Measurements from ENCODE around the gene PLEKHA5.
"Not testable (repeated sequence)": the region's sequence is repeated elsewhere in the genome, so short reads cannot be mapped to it uniquely, and the experiment has no call there.

The PLEKHA5 gene

DNA sequence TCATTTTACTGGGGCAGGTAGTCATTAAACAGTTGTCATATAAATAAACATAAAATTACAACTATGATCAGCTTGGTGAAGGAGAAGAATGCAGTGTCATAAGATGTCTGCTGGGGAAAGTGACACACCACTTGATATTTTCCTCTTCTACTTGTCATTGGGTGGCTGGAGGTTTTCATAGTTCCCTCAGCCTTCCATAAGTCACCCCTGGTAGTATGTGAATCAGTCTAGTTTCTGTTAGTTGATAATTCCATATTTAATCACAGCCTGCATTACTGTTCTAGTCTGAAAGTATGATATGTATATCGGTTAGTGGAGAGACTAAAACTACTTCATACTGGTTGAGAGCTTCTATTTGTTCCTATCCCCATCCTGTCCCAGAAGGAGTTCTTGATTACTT, 38.2 kb downstream of the PLEKHA5 start:
- no peak for DNase-seq (ENCODE audit: low spot score)

DNA sequence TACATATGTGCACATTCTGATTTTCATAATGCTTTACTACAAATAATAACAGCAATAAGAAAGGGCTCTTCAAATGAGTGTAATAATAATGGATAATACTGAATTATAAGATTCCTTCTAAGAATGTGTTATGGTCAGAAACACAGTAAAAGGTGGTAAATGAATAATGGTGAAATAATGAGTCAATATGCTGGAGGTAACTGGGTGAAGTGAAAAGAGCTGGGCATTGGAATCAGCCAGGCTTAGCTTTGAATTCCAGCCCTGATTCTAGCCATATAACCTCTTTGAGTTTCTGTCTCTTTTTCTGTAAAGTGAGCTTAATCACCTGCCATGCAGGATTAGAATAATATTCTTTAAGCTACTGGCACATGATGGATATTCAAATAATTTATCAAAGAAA, 39.1 kb downstream of the PLEKHA5 start:
- DNase-seq (ENCODE audit: low spot score), result no peak

DNA sequence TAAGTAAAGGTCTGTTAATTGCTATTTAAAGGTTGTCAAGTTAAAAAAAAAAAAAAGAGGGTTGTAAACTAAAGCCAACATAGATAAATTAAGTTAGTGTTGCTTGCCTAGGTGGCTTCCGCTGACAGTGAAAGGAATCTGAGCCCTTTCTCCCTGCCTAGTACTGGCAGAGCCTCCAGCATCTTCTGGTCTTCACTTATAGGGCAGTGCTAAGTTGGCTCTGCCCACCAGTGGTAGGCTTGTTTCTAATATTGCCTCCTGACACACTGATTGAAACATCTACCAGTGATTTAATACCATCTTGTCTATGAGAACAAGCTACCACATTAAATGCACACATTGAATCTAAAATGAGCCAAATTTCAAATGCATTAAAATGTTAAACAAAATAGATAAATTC, 39.7 kb downstream of the PLEKHA5 start:
- DNase-seq (ENCODE audit: low spot score), result no peak

DNA sequence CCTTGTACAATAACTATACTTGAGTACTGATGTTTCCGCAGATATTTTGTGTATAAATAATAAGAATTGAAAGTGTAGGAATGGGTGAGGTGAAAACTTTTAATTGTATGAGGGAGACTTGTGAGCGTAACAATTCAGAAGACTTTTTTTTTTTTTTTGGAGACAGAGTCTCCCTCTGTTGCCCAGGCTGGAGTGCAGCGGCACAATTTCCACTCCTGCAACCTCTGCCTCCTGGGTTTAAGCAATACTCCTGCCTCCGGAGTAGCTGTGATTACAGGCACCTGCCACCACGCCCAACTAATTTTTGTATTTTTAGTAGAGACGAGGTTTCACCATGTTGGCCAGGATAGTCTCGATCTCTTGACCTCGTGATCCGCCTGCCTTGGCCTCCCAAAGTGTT, 40.8 kb downstream of the PLEKHA5 start:
- DNase-seq (ENCODE audit: low spot score), result not testable (repeated sequence)

DNA sequence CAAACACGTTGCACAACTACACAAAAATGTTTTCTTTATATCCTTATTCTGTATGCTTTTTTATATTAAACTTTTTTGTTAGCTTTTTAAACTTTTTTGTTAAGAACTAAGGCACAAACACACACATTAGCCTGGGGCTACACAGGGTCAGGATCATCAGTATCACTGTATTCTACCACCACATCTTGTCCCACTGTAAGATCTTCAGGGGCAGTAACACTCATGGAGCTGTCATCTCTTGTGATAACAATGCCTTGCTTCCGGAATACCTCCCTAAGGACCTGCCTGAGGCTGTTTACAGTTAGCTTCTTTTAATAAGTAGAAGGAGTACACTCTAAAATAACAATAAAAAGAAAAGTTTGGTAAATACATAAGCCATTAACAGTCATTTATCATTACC, 42.2 kb downstream of the PLEKHA5 start:
- no peak for DNase-seq (ENCODE audit: low spot score)

DNA sequence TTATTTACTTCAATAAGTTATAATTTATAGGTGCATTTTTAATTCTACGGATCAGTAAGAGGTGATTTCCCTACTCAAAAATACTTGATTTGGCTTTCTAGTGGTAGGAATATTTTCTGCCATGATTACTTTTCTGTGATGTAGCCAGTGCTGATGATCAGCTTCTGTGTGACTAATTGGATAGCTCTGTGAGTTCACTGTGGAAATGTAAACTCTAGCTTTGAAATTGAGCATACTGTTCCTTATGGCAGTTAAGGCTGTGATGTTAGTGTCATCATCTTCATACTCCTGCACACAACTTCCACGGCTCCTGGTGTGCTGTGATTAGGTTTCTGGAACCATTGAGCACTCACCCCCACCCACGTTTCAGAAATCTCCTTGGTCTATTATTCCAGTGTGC, 48.2 kb downstream of the PLEKHA5 start:
- no peak for DNase-seq (ENCODE audit: low spot score)

DNA sequence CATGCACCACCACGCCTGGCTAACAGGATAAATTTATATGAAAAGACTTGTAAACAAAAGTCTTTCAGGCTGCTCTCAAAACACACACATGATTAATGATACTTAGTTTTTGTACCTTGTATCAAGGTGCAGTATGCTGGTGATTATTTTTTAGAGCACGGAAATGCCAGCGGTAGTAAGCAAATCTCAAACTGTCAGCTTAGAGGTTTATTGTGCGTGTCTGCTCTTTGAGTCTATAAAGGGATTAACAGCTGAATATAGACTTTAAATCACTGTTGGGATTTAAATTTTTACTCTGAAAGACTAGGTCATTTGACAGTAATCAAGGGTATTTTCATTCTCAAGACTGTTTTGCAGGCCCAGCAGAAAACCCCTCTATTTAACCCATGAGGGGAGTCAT, 50.5 kb downstream of the PLEKHA5 start:
- DNase-seq (ENCODE audit: low spot score), result no peak

DNA sequence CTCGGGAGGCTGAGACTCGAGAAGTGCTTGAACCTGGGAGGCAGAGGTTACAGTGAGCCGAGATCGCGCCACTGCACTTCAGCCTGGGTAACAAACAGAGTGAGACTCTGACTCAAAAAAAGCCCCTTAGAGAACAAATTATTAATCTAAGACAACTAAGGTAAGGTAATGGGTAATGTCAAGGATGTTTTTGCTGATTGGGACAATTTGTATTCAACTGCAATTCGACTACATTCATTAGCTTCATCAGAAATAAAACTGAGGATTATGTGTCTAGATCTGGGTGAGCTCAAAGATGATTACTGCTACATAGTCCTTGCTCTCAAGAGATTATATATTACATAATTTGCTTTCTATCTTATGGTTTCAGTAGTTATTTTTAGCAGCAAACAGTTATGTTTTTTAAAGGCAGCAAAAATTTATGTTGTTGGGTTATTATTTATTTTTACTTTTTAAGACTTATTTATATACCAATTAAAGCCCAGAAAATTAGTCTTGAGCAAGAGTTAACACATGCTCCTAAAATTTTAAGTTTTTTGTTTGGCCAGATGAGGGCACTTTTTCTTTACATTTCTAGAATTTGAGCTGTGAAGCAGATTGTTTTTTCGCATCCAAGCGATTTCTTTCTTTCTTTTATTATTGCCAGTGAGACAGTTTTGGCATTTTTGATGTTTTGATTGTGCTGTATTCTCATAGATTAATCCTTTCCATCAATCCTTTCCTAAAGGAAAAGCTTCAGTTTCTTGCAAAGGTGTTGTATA, 52.3 kb downstream of the PLEKHA5 start:
- DNase-seq (ENCODE audit: low spot score), result no peak

DNA sequence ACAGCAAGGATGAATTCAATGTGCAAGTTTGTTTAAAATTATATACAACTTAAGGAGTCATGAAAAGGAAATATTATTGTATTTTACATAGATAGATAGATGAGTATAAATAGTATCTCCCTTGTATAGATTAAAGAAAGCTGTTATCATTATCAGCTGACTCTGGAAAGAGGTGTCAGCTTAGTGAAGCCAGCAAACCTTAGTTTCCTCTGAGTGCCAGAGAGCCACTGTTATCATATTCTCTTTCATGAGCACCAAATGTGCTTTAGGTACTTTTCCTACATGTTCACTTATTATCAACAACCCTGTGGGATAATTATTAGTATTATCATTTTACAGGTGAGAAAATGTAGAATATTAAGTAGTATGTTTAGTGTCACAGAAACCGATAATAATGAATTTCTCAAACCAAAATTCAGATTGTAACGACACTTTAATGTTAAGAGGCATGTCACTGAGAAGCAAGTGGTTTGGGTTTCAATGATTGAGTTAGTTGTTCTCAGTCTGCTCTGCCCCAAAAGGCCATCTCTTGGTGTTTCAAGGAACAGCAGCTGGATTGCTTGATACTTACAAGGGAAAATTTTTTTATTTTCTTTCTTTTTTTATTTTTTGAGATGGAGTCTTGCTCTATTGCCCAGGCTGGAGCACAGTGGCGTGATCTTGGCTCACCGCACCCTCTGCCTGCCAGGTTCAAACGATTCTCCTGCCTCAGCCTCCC, 53.7 kb downstream of the PLEKHA5 start:
- DNase-seq (ENCODE audit: low spot score), result no peak

DNA sequence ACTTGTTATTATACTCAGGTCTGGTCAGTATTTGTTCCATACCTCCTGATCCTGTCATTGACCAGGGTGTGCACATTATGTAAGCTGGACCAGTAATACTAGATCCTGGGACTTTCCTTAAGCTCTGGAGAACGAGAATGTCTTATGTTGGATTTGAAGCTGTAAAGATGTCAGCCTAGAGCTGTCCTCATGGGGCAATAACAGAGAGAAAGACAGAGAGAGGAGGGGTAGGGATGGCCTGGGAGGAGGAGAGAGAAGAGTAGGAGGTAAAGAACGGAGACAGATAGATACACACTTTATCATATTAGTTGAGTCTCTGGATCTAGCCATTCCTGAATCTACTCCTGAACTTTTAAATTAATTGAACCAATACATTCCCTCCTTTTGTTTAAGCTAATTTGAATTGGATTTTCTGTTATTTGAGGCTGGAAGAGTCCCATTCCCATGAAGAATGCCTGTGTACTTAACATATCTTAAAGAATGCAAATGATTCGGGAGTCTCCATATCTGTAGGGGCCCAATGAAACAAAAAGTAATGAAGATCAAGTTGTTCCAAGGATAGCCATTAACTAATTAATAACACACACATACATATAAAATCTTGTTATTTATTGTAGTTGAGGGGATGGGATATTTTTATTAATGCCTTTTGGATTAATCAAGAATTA, 55.9 kb downstream of the PLEKHA5 start:
- DNase-seq (ENCODE audit: low spot score), result no peak

DNA sequence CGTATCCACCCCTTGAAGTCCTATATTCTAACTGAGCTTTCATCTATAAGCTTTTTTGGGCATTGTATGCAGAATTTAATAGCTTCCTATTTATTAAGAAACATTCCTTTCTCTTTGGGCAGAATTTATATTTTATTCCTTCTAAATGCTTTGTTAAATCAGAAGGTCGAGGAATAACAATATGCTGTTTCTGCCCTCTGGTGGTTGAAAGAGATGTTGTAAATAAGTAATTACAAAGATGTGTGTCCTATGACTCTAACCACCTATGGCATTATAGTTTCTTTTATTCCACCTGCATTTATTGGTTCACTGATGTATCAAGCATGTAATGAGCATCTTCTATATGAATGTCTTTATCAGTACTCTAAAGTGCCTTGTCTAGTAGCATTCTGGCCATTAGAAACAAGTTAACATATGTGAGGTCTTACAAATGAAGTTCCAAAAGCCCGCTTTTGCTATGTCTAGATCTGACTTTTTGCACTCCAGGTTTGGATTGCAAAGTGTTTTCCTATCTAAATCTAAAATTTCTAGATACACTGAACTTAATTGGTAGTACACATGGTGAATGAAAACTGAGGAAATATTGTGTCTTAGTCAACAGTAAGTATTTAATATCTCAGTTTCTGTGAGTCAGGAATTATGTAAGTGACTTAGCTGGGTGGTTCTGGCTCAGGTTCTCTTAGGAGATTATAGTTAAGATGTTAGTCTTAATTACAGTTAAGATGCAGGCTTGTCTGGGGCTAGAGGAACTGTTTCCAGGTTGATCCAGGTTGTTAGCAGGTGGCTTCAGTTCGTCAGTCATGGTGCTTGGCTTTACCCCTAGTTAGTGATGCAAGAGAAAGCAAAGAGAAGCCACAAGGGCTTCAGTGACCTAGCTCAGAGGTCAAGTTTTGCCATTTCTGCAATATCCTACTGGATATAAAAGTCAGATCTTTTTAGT, 57.5 kb downstream of the PLEKHA5 start:
- DNase-seq (ENCODE audit: low spot score), result peak; percentile 5

DNA sequence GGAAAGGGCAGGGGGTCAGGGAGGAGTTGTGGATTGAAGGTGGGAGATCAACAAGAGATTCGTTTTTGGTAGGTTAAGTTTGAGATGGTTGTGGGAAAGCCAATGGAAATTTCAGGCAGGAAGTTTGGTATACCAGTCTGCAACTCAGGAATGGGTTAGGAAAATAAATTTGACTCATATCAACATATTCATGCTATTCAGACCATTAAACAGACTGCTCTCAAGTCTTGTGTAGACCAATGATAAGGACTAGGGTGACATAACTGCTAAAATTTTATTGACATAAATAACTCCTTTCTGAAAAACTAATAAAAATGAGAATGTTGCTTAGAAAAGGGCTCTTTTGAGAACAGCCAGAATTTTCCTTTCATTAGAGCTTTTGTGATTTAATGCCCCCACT, 60.0 kb downstream of the PLEKHA5 start:
- no peak for DNase-seq (ENCODE audit: low spot score)

DNA sequence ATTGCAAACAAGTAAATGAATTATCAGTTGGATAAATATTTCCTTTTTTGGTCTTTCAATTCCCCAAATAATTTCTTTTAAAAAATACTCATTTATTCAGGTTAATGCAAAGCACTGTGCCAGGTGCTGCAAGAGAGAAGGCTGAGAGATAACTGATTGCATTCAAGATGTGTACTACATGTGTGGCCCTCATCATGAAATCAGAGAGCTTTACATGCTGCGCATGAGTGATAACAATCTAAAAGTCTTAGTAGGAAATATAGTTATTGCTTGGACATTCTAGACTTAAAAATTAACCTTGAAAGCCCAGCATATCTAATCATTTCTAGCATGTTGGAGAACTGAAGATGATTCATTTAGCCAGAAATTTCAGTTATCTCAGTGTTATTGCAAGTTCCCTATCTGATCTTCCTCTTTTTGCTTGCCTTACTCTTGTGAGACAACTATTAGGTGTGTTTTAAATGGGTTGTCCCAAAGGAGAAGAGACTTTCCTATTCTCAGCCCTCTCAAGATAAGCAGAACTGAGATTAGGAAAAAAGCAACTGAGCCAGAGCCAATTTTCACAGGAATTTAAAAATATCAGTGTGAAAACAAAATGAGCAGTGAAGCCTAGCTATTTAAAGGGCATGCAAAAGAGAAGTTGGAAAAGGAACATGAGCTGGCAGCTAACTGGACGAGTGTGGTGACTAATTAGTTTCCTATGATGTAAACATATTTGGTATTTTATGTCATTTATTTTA, 60.9 kb downstream of the PLEKHA5 start:
- DNase-seq (ENCODE audit: low spot score), result no peak

DNA sequence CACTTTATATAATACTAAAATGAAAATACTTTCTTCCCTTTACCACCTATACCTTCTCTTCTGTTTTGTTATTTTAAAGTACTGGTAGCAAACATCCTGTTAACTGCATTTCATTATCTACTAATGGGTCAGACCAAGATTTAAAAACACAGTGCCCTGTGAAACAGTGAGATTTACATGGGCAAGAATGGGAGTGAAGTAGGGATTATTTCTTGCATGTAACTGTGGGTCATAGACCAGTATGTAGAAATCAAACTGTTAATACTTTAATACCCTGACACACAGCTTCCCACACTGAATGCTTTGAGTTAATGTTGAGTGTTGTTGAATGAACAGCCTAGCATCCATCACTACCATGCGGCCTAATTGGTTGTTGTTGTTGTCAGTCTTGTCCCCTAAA, 61.6 kb downstream of the PLEKHA5 start:
- DNase-seq (ENCODE audit: low spot score), result no peak

DNA sequence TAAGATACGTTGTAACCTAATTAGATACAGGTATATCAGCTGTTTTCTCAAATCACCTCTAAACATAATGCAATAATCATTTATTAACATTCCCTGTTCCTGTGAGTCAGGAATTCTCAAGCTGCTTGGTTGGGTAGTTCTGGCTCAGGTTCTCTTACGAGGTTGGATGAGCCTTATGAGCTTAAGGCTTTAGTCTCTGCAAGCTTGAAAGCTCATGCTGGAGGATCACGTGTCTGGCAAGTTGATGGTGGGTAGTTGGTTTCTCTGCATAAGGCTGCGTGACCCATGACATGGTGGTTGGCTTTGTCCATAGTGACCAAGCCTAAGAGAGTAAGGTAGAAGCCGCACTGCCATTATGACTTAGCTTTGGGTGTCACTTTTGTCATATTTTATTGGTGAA, 62.0 kb downstream of the PLEKHA5 start:
- no peak for DNase-seq (ENCODE audit: low spot score)

DNA sequence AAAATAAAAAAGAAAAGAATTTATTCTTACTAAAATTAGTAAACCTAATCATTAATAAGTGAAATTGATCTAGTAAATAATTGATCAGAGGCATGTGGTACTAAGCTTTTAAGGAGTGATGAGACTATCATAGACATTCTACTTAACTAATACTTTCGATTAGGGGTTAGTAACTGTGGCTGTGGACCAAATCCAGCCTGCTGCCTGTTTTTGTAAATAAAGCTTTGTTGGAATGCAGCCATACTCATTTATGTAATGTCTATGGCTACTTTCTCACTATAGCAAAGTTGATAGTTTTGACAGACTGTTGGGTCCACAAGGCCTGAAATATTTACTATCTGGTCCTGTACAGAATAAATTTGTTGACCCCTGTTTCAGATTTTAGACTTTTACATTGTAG, 63.2 kb downstream of the PLEKHA5 start:
- DNase-seq (ENCODE audit: low spot score), result no peak

DNA sequence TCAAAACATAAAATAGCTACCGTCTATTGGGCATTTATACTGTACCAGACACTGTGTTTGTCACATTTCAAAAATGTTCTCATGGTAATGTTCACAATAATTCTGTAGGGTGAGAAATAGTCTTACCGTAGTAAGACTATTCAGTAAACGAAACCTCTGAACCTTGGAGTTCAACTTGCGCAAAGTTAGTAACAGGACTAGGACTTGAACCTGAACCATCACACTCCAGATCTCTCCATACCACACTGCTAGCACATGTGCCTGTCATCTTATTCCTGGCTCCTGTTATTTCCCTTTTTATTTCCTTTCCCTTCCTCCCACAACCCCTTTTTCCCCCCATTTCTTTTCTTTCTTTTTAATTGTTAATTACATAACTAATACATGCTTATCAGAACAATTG, 65.4 kb downstream of the PLEKHA5 start:
- DNase-seq (ENCODE audit: low spot score), result no peak

DNA sequence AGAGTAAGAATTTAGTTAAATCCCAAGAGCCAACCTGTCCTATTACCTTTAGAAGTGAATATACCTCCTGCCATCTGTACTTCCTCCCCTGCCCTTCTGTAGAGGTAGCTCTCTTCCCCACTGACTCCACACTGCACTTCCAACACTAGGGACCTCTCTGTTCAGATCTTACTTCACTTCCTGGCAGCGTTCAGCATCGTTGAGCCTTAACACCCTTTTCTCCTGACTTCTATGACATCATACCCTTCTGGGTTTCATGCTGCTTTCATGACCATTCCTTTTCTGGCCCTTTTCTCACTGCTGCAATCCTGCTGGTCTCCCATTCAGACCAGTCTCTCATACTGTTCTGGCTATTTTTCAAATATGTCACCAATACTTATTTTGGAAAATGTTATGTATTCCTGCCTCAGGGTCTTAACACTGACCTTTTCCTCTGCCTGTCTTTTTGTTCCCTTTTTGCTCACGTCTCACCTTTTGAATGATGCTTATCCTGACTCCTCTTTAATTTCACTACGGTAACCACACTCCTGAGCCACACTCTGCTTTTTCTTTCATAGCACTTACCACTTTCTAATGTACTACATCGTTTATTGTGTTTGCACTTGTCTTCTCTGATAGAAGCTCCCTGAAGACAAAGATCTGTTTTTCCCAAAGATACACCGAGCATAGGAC, 67.6 kb downstream of the PLEKHA5 start:
- no peak for DNase-seq (ENCODE audit: low spot score)

DNA sequence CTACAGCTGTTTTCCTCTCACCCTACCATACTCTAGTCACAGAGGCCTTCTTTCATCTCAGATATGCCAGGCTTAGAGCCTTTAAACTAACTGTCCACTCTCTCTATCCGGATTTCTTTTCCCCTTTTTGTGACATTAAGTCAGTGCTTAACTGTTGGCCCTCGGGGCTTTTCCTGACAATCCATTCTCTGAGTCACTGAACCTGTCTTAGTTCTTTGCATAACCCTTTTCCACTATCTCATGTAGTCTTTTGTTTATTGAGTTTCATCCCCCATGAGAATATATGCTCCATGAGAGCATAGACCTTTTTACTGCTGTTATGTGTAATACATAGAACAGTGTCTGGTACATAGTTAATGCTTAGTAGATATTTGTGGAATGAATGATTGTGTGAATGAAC, 68.7 kb downstream of the PLEKHA5 start:
- no peak for DNase-seq (ENCODE audit: low spot score)

DNA sequence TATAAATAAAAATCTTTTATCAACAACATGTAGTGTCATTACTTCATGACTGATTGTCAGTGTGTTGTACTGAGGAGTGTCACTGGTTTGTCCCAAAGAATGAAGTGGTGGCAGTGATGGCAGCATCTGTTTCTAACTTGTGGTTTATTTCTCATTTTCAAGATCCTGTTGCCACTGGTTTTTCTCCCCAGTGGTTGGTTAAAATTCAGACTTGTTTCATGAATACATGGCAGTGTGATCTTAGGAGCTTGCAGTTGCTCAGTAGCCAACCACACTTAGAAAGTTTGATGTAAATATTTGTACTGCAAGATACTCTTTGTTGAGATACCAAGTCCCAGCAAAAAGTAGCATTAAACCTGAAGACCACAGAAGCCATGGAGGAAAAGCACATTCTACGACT, 69.8 kb downstream of the PLEKHA5 start:
- DNase-seq (ENCODE audit: low spot score), result no peak

DNA sequence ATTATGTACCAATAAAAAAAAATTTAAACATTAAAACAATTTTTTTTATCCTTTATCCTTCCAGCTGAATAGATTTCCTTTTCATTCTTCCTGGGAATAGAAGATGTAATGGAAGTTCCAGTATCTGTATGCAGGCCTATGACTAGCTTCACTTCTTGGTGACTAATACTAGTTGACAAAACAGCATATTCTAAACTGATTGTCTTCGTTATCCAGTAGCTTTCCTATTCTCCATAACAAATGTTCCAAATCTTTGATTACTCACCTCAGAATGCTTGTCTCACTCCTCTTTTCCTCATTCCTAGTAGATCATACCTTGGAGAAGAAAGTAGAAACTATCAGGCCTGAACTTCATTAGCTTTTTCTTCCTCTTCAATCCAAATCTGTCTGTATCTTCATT, 70.7 kb downstream of the PLEKHA5 start:
- DNase-seq (ENCODE audit: low spot score), result no peak
